Brain microvascular endothelial cell (primary cell): Measurements from ENCODE around the gene TMEM94.

Source experiments
- DNase-seq: peaks from one replicate; pipeline ENCODE4 v3.0.0-alpha.2; 2020
- H3K27ac ChIP-seq: fragments of 250-450 bp; sonication (Bioruptor Pico); 2 replicates; pipeline ENCODE4 v1.5.1; 2020; ENCODE audit warnings: mild to moderate bottlenecking, moderate library complexity
- H3K27me3 ChIP-seq: fragments of 250-450 bp; sonication (Bioruptor Pico); replicated peaks from 2 replicates; pipeline ENCODE4 v1.5.1; 2020; ENCODE audit warnings: mild to moderate bottlenecking
- H3K36me3 ChIP-seq: fragments of 250-450 bp; sonication (Bioruptor Pico); replicated peaks from 2 replicates; pipeline ENCODE4 v1.5.1; 2020; ENCODE audit warnings: mild to moderate bottlenecking
- H3K4me3 ChIP-seq: 2 replicates; pipeline ENCODE4 v1.5.1; 2011; ENCODE audit warnings: low read depth, mild to moderate bottlenecking, control low read depth, low read length, moderate library complexity
- in situ Hi-C: cut with HindIII; loops from 2 replicates; pipeline ENCODE4 v1.10.0; 2017; ENCODE audit warnings: low sequenced_read_pairs, low pct_ligation_motif_present
- TF ChIP-seq, protein P1 (sequence below): IDR thresholded peaks from 2 replicates; pipeline ENCODE4 v1.5.1; 2011; ENCODE audit warnings: low read depth, mild to moderate bottlenecking, moderate library complexity, low read length, control low read depth, inconsistent platforms; ENCODE audit errors: missing control alignments

Gene TMEM94

DNA sequence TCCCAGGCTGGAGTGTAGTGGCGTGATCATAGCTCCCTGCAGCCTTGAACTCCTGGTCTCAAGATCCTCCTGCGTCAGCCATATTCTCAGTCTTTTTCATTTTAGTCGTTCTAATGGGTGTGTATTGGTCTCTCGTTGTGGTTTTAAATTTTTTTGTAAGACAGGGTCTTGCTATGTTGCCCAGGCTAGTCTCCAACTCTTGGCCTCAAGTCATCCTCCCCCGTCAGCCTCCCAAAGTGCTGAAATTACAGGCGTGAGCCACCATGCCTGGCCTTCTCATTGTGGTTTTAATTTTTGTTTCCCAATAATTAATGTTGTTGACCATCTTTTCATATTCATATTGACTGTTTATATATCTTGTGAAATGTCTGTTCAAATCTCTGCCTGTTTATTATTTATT is 8.6 kb downstream of the TMEM94 start:
- Histone ChIP-seq H3K4me3 (no peak overlapping the region), H3K27me3 (no peaks in the 10 kb centered on the region), H3K27ac (no peak overlapping the region), H3K36me3 (no peaks in the 10 kb centered on the region)
- TF ChIP-seq, protein P1, sequence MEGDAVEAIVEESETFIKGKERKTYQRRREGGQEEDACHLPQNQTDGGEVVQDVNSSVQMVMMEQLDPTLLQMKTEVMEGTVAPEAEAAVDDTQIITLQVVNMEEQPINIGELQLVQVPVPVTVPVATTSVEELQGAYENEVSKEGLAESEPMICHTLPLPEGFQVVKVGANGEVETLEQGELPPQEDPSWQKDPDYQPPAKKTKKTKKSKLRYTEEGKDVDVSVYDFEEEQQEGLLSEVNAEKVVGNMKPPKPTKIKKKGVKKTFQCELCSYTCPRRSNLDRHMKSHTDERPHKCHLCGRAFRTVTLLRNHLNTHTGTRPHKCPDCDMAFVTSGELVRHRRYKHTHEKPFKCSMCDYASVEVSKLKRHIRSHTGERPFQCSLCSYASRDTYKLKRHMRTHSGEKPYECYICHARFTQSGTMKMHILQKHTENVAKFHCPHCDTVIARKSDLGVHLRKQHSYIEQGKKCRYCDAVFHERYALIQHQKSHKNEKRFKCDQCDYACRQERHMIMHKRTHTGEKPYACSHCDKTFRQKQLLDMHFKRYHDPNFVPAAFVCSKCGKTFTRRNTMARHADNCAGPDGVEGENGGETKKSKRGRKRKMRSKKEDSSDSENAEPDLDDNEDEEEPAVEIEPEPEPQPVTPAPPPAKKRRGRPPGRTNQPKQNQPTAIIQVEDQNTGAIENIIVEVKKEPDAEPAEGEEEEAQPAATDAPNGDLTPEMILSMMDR: no peak
- no peak for DNase-seq
- in situ Hi-C loops: no loop called here

DNA sequence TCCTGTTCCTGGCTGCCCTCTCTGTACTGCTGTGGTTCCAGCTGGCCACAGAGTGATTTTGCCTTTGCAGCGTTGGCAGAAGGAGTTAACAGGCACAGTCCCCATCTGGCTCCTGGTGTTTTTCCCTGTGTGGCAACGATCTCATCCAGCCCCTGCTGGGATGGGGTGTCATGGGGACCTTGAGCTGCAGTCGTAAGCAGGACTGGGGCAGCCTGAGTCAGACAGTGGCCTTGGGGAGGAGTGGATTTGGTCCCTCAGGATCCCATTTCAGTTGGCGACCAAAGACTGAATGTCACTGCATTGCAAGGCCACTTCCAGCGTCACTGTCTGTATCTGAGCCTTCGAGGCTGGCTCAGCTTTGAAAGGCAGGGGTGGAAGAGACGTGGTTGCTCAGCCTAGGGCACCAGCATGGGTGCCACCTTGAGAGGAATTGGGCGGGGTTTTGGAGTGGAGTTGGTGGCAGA is 11.9 kb downstream of the TMEM94 start:
- in situ Hi-C loops: no loop called here
- Histone ChIP-seq H3K36me3 (no peaks in the 10 kb centered on the region), H3K27ac (no peak overlapping the region), H3K27me3 (no peaks in the 10 kb centered on the region), H3K4me3 (no peak overlapping the region)
- TF ChIP-seq, protein P1: no peak
- no peak for DNase-seq

DNA sequence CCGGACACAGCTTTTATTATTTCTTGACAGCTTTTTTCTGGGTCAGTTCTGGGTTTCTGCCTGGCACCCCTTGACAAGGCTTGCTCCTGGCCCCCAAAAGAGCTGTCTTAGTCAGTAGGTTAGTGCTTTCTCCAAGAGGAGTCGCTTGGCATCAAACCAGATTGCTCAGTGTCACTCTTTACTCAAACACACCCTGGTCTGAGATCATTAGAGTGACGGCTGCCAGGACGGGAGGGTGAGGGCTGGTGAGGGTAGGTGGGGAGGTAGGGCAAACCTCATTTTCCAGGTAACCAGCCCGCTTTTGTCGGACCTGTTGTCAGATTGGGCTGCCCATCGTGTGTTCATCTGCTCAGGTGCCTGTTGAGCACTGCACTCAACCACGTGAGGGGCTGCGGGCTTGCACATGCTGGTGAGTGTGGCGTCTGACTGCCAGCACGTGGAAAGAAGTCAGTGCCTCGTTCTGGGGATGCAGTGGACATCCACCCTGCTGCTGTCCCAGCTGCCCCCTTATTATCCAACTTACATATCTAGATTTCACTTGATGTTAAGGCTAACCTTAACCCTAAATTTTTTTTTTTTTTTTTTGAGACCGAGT is 12.4 kb downstream of the TMEM94 start:
- no peak overlapping the region for H3K27ac ChIP-seq
- H3K36me3 ChIP-seq: no peaks in the 10 kb centered on the region
- no peaks in the 10 kb centered on the region for H3K27me3 ChIP-seq
- TF ChIP-seq, protein P1: no peak
- no peak for DNase-seq
- no peak overlapping the region for H3K4me3 ChIP-seq
- in situ Hi-C loops: no loop called here

DNA sequence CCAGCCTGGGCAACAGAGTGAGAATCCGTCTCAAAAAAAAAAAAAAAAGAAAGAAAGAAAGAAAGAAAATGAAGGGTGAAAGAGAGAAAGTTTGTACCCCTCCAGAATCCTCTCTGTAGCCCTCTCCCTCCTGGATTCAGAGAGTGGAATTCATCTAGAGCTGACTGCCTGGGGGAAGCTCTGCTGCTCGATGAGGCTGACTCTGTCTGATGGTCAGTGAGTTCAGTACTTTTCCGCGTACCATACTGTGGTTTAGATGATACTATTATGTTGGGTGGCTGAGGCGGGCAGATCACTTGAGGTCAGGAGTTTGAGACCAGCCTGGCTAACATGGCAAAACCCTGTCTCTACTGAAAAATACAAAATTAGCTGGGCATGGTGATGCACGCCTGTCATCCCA is 14.8 kb downstream of the TMEM94 start:
- no peaks in the 10 kb centered on the region for H3K36me3 ChIP-seq
- H3K27me3 ChIP-seq: no peaks in the 10 kb centered on the region
- in situ Hi-C loops: no loop called here
- no peak overlapping the region for H3K4me3 ChIP-seq
- no peak overlapping the region for H3K27ac ChIP-seq
- DNase-seq: no peak
- TF ChIP-seq, protein P1: no peak

DNA sequence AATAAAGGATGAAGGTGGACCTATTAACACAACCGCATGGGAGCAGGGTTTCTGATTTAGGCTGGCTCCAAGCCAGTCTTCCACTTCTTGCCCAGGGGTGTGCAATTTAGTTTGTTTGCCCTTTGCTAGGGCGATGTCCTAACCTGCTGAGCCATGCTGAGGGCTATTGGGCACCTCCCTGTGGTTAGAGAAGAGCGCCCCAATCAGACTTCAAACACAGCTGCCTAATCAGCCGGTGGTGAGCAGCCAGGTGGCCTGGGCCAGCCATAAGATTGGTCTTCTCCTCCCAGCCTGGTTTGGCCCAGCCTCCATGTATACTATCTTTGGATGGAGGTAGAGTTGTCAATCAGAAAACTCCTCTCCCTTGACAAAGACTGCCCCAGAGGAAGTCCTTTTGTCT is 15.7 kb downstream of the TMEM94 start:
- DNase-seq: no peak
- no peak overlapping the region for H3K4me3 ChIP-seq

More for the DNA sequence above, 15.7 kb downstream of the TMEM94 start:
- Histone ChIP-seq H3K27me3 (no peaks in the 10 kb centered on the region), H3K27ac (no peak overlapping the region), H3K36me3 (no peaks in the 10 kb centered on the region)
- TF ChIP-seq, protein P1: no peak
- in situ Hi-C loops: no loop called here
